Endometrial microvascular endothelial cells (primary cell): Measurements from ENCODE around the gene KCNT1. TPM values are rescaled to one million over a fixed set of nuclear protein-coding genes. Genes with fewer than 3 reads are reported as not detected.

Source experiments
- in situ Hi-C: cut with HindIII; loops from 2 replicates; pipeline ENCODE4 v1.10.0; 2017; ENCODE audit warnings: low sequenced_read_pairs, low pct_unique_long_range_greater_than_20kb; ENCODE audit errors: inconsistent ontology term
- total RNA-seq: library from RNA; depleted of rRNA; stranded (reverse); fragments of >200 nt; gene quantifications from one replicate; pipeline ENCODE4 v1.2.3, GENCODE V29; 2015; ENCODE audit errors: inconsistent ontology term

Gene KCNT1
- total RNA-seq, 1 donor from 2014 or later = not detected

GRCh38 chr9:135737840-135738521 lies 36.0 kb downstream of the KCNT1 start:
- in situ Hi-C loops = no loop called here

GRCh38 chr9:135739271-135740220 lies 37.6 kb downstream of the KCNT1 start:
- in situ Hi-C loops = no loop called here

DNA sequence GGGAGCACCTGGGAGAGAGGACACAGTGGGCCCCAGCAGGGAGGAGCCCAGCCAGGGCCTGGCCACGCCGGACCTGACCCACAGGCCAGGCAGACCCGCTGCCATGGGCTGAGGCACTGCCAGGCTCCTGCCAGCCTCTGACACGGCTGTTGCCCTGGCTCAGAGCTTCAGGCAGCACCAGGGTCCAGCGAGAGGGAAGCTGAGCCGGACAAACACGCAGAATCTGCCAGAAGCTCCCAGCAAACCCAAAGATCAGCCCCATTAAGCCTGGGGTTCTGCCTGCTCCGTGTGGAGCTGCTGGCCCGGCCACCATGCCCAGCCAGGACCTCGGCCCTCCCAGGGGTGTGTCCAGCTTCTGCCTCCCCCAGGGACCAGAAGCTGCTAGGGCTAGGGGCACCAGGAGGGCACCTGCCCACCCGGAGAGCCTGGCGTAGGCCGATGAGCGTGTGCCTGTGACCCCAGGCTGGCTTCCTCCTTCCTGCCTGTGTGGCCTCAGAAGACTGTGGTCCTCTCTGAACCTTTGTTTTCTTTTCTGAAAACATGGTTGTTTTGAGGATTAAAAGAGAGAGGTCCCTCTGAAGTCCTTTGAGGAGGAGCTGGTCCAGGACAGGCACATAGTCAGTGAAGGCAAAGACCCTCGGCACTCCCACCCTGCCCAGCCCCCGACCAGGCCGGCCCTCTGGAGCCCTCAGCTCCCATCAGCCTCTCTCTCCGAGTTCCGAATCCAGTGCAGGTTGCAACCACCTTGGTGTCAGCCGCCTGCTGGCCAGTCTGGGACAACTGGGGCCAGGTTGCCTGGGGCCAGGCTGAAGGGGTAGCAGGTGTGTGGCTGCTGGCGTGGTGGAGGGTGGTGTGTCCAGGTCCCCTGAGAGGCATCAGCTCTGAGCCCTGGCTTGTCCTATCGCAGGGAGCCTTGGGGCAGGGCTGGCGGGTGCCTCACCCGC lies 39.6 kb downstream of the KCNT1 start:
- in situ Hi-C loops = no loop called here

GRCh38 chr9:135743021-135743420 lies 41.0 kb downstream of the KCNT1 start:
- in situ Hi-C loops = no loop called here

DNA sequence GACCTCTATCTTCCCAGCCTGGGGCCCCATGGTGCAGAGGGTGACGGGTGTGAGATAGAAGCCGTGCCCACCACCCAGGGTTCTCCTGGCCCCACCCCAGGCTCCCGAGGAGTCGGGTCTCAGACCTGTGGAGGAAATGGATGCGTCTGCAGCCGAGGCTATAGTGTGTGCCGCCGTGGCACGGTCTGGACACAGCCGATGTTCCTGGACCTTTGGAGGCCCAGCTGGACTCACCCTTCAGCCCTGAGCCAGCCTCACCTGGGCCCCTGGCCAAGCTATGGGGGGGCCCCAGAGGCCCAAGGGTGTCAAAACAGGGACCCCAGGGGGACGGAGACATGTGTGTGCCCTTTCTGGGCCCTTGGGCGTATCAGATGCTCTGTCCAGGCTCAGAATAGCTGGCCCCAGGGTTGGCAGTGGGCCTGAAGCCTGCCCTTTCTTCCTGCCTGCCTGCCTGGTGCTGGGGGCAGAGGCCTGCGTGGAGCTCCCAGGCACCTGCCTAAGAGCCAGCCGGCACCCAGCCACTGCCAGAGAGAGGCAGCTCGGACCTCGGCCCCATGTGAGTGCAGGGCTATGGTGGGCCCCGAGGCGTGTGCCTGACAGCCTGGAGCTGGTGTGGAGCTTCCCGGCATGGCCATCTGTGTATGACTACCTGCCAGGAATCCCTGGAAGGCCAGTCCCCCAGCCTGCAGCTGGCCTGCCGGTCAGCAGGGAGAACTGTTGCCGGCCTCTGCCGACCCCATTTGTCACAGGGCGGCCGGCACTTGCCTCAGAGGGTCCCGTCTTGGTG lies 41.8 kb downstream of the KCNT1 start:
- in situ Hi-C loops = no loop called here

DNA sequence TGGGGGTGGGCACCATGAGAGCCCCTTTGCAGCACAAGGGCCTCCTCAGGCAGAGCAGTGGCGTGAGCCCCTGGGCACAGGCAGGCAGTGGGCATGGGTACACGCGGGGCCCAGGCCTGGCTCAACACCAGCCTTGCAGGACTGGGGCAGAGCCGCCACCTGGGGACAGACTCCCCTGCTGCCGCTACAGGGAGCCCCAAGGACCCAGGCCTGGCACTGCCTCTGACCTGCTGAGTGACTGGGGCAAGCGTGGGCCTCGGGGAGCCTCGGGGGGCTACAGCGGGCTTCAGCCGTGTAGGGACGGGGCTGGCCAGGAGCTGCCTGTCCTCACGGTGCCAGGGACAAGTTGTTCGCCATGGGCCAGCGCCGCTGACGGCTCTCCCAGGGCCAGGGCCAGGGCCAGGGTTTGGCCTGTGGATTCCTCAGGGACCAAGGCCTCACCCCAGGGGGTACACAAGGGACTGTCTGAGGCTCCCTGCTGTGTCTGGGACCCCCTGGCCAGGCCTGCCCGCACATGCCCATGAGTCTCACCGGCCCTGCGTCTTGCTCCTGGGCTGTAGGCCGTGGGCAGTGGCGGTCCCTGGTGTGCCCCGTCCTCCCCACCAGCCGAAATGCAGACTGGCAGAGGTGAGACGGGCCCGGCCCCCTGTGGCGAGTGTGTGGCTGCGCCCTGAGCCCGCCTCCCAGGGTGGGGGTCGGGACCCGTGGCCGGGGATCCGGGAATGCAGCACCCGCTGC lies 42.5 kb downstream of the KCNT1 start:
- in situ Hi-C loops = no loop called here

GRCh38 chr9:135745189-135745588 lies 43.2 kb downstream of the KCNT1 start:
- in situ Hi-C loops = no loop called here

- in situ Hi-C loops = no loop called here
Measured at GRCh38 chr9:135745686-135746324, 43.8 kb downstream of the KCNT1 start.

DNA sequence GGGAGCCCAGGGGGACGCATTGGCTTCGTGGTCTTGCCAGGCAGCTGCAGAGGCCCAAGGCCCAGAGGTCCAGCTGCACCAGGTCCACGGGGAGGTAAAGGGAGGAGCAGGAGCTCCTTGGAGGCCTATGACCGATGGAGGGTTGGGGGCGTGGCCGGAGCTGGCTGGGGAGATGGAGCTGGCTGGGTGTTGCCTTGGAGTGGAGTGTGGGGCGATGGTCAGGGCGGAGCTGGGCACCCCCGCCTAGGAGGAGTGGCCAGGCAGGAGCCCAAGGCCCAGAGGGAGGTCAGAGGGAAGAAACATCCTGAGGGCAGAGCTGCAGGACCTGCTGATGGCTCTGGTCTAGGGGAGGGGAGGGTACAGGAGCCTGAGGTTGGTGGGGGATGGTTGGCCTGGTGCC lies 44.6 kb downstream of the KCNT1 start:
- in situ Hi-C loops = no loop called here

DNA sequence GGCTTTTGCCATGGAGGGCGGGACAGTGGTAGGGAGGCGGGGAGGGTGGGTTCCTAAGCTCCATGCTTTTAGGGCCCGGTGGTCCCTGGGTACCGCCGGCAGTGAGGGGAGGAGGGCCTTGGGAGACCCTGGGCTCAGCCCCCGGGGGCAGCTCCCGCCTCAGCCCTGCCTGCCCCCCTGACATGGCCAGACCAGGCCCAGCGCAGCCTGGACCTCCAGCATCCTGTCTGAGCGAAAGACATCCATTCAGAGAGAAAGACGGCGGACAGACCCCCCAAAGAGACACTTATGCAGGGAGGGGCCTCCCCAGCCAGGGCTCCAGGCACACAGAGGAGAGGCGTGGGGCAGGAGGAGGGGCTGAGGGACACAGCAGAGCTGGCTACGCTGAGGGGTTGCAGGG lies 45.3 kb downstream of the KCNT1 start:
- in situ Hi-C loops = no loop called here

- in situ Hi-C loops = no loop called here
Measured at GRCh38 chr9:135748676-135749075, 46.7 kb downstream of the KCNT1 start.

GRCh38 chr9:135749171-135750045 lies 47.4 kb downstream of the KCNT1 start:
- in situ Hi-C loops = no loop called here

GRCh38 chr9:135750786-135751185 lies 48.8 kb downstream of the KCNT1 start:
- in situ Hi-C loops = no loop called here

DNA sequence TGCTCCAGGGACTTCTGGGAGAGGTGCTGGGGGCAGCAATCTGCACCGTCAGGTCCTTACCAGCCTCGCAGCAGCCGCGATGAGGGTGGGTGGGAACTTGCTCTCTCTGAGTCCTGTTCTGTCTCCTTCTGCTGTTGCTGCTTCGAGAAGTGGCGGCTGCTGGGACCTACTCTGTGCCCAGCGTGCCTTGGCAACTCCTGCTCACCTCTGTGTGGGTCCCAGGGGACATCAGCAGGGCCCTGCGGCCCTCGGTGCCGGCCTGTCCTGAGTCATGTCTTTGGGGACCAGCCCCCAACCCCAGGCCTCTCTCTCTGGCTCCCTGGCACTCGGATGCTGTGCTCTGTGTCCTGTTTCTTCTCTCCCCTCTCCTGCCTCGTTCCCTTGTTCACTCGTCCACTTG lies 49.5 kb downstream of the KCNT1 start:
- in situ Hi-C loops = no loop called here

DNA sequence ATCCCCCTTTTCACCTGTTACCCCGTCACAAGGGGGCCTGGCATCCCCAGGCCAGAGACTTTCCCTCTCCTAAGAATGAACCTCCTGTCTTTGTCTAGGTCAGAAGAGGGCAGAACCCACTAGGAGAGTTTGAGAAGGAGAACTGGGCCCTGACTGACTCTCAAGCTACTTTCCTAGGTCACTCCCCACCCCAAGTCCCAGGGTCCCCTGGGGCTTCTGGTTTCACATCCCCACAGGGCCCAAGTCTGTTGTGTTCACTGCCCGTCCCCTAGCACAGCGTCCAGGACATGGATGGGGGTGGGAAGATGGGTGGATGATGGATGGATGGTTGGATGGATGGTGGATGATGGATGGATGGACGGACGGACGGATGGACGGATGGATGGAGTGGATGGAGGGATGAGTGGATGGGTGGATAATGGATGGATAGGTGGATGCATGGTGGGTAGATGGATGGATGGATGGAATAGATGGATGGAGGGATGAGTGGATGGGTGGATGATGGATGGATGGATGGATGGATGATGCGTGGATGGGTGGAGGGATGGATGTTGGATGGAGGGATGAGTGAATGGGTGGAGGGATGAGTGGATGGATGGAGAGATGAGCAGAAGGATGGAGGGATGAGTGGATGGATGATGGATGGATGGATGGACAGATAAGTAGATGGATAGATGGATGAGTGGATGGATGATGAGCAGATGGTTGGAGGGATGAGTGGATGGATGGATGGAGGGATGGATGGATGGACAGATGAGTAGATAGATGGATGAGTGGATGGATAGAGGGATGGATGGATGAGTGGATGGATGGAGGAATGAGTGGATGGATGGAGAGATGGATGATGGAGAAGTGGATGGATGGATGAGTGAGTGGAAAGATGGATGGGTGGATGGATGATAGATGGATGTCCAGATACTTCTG lies 50.6 kb downstream of the KCNT1 start:
- in situ Hi-C loops = no loop called here
